Measurements from ENCODE around the gene MRM1. TPM values are rescaled to one million over a fixed set of nuclear protein-coding genes. Genes with fewer than 3 reads are reported as not detected.

MRM1 gene
- total RNA-seq, 3 donors from 2014 or later (not counting 1 experiment from before 2014, with no cell fraction given) = 1.3 to 2.8 (median 1.7) TPM

- Histone ChIP-seq H3K4me1 (ENCODE audit: control insufficient read depth, insufficient read depth, low read length) (peaks cover 18% of the 10 kb centered on the region), H3K36me3 (ENCODE audit: control insufficient read depth, insufficient read depth, low read length) (no peaks in the 10 kb centered on the region), H3K27me3 (ENCODE audit: control insufficient read depth, insufficient read depth, low read length) (peaks cover 33% of the 10 kb centered on the region), H3K9me3 (ENCODE audit: control insufficient read depth, insufficient read depth, low read length) (no peaks in the 10 kb centered on the region), H3K4me3 (ENCODE audit: low read length) (no peak overlapping the region), H3K27ac (ENCODE audit: low read length) (no peak overlapping the region)
- DNase-seq = no peak
- peak in 1 of 3 donors; percentile 66 for ATAC-seq
- no peaks in the 10 kb centered on the region for H3K36me3 Mint-ChIP-seq
- TF ChIP-seq, protein P1, sequence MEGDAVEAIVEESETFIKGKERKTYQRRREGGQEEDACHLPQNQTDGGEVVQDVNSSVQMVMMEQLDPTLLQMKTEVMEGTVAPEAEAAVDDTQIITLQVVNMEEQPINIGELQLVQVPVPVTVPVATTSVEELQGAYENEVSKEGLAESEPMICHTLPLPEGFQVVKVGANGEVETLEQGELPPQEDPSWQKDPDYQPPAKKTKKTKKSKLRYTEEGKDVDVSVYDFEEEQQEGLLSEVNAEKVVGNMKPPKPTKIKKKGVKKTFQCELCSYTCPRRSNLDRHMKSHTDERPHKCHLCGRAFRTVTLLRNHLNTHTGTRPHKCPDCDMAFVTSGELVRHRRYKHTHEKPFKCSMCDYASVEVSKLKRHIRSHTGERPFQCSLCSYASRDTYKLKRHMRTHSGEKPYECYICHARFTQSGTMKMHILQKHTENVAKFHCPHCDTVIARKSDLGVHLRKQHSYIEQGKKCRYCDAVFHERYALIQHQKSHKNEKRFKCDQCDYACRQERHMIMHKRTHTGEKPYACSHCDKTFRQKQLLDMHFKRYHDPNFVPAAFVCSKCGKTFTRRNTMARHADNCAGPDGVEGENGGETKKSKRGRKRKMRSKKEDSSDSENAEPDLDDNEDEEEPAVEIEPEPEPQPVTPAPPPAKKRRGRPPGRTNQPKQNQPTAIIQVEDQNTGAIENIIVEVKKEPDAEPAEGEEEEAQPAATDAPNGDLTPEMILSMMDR (IDR thresholded peaks at IDR 0.05) = no peak
- no peak overlapping the region for H3K27ac Mint-ChIP-seq
- peaks cover 18 to 26% of the 10 kb centered on the region in 2 donors for H3K4me1 Mint-ChIP-seq
- no peaks in the 10 kb centered on the region for H3K9me3 Mint-ChIP-seq
- intact Hi-C loops (cut with micrococcal nuclease) = no loop called here
- 55% methylated on average over 3 of the region's 3 CpGs for WGBS (ENCODE audit: insufficient coverage)
- peak overlapping the region; percentile 89 for H3K4me3 Mint-ChIP-seq
- peaks cover 68 to 72% of the 10 kb centered on the region in 2 donors for H3K27me3 Mint-ChIP-seq (ENCODE audit: low read depth in 2 of 2)
Observed at GRCh38 chr17:36643086-36643685, 41.8 kb downstream of the MRM1 start.

DNA sequence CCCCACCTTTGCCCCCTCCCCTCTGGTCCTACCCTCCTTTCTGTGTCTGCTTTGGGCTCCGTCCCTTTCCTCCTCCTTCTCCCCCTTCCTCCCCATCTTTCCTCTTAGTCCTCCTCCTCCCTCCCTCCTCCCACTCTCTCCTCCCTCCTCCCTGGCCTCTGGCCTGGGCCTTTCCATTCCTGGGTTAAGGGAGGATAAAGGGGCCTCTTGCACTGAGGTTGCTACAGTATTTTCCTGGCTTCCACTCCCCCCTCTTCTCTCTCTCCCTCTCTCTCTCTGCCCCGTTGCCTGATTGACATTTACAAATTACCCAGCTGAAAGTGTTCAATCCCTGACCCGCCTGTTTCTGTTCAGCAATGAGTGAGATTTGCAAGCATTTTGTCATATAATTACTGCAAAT lies 44.0 kb downstream of the MRM1 start:
- TF ChIP-seq, protein P1 (IDR thresholded peaks at IDR 0.05) = no peak
- H3K4me1 ChIP-seq (ENCODE audit: control insufficient read depth, insufficient read depth, low read length) = peaks cover 18% of the 10 kb centered on the region
- H3K27ac ChIP-seq (ENCODE audit: low read length) = no peak overlapping the region
- Mint-ChIP-seq H3K4me1 (peaks cover 18 to 26% of the 10 kb centered on the region in 2 donors), H3K9me3 (no peaks in the 10 kb centered on the region), H3K27me3 (ENCODE audit: low read depth in 2 of 2) (peaks cover 54% of the 10 kb centered on the region in 2 donors), H3K4me3 (no peak overlapping the region), H3K27ac (no peak overlapping the region), H3K36me3 (no peaks in the 10 kb centered on the region)
- no peaks in the 10 kb centered on the region for H3K9me3 ChIP-seq (ENCODE audit: control insufficient read depth, insufficient read depth, low read length)
- WGBS (ENCODE audit: insufficient coverage) = 72% methylated on average over 3 of the region's 3 CpGs
- H3K4me3 ChIP-seq (ENCODE audit: low read length) = no peak overlapping the region
- H3K27me3 ChIP-seq (ENCODE audit: control insufficient read depth, insufficient read depth, low read length) = peaks cover 26% of the 10 kb centered on the region
- ATAC-seq = no peak
- no peaks in the 10 kb centered on the region for H3K36me3 ChIP-seq (ENCODE audit: control insufficient read depth, insufficient read depth, low read length)
- DNase-seq = no peak
- intact Hi-C loops (cut with micrococcal nuclease) = no loop called here

DNA sequence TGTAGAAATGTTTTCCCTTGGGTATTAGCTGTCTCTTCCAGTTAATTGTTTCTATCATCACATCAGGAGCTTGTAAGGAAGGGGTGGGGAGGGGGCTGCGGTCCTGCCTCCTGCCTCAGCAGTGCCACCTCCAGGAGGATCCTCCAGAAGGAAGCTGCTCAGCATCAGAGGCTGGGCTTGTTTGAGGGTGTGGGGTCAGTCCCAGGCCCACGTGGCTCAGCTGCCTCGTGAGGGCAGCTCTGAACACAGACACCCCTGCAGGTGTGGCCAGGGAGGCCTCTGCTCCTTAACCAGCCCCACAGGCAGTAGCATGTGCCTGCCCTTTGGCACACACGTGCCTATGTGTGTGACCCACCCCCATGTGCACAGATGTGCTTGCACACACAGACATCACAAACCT lies 46.3 kb downstream of the MRM1 start:
- Mint-ChIP-seq H3K27me3 (ENCODE audit: low read depth in 2 of 2) (peaks cover 41 to 56% of the 10 kb centered on the region in 2 donors), H3K4me3 (no peak overlapping the region), H3K27ac (no peak overlapping the region), H3K36me3 (no peaks in the 10 kb centered on the region), H3K4me1 (peaks cover 10 to 14% of the 10 kb centered on the region in 2 donors), H3K9me3 (no peaks in the 10 kb centered on the region)
- intact Hi-C loops (cut with micrococcal nuclease) = no loop called here
- ATAC-seq = no peak
- Histone ChIP-seq H3K9me3 (ENCODE audit: control insufficient read depth, insufficient read depth, low read length) (no peaks in the 10 kb centered on the region), H3K36me3 (ENCODE audit: control insufficient read depth, insufficient read depth, low read length) (no peaks in the 10 kb centered on the region), H3K27me3 (ENCODE audit: control insufficient read depth, insufficient read depth, low read length) (peaks cover 12% of the 10 kb centered on the region), H3K27ac (ENCODE audit: low read length) (no peak overlapping the region), H3K4me3 (ENCODE audit: low read length) (no peak overlapping the region), H3K4me1 (ENCODE audit: control insufficient read depth, insufficient read depth, low read length) (peaks cover 3% of the 10 kb centered on the region)
- TF ChIP-seq, protein P1 (IDR thresholded peaks at IDR 0.05) = no peak
- 47% methylated on average over 4 of the region's 4 CpGs for WGBS (ENCODE audit: insufficient coverage)
- DNase-seq = no peak

Data from natural killer cell (primary cell).